Progenitor cell of endocrine pancreas (in vitro differentiated cells): ENCODE results near the gene LRRC59. TPM values are rescaled to one million over a fixed set of nuclear protein-coding genes. Genes with fewer than 3 reads are reported as not detected.

ENCODE experiments used
- DNase-seq: peaks from one replicate; pipeline ENCODE4 v3.0.0; 2021; ENCODE audit warnings: low spot score; ENCODE audit not compliant: unreplicated experiment
- H3K27ac Mint-ChIP-seq: 2 replicates; pipeline ENCODE4 v1.8.0; 2021; ENCODE audit warnings: mild to moderate bottlenecking, moderate library complexity, mixed read lengths
- H3K27me3 Mint-ChIP-seq: 2 replicates; pipeline ENCODE4 v1.8.0; 2021; ENCODE audit warnings: mixed read lengths
- H3K36me3 Mint-ChIP-seq: 2 replicates; pipeline ENCODE4 v1.8.0; 2022; ENCODE audit warnings: mixed read lengths; ENCODE audit not compliant: insufficient read depth
- H3K4me1 Mint-ChIP-seq: 2 replicates; pipeline ENCODE4 v1.8.0; 2021; ENCODE audit warnings: low read depth, mixed read lengths
- H3K4me3 Mint-ChIP-seq: 2 replicates; pipeline ENCODE4 v1.8.0; 2021; ENCODE audit warnings: low read depth, mild to moderate bottlenecking, moderate library complexity, mixed read lengths
- H3K9me3 Mint-ChIP-seq: 2 replicates; pipeline ENCODE4 v1.8.0; 2021; ENCODE audit warnings: low read depth, mixed read lengths
- CTCF ChIP-seq: fragments of 200-600 bp; sonication (generic); IDR thresholded peaks from one replicate; pipeline ENCODE4 v1.5.0; 2021; ENCODE audit warnings: antibody characterized with exemption, mild to moderate bottlenecking; ENCODE audit not compliant: unreplicated experiment
- long read RNA-seq: library from polyadenylated mRNA; unstranded; transcript quantifications from one replicate; pipeline ENCODE4 v2.0.0, GENCODE V29; 2020
- total RNA-seq: library from RNA; stranded (reverse); gene quantifications from 2 replicates; pipeline ENCODE4 v1.2.1, GENCODE V29; 2021

The LRRC59 gene
- 55.2 and 56.0 TPM in 2 replicates for total RNA-seq
- long read RNA-seq, transcript LRRC59-201 (7 exons, 2,910 nt): major isoform, 8 of 10 reads
- long read RNA-seq, partial matches to known transcripts: 0 of 10 reads
- long read RNA-seq, other reads (novel, unspliced or antisense): 2 of 10 reads

- Mint-ChIP-seq H3K4me3 (peak within 1 kb of the TSS; percentile 83), H3K36me3 (peaks cover 11% of the 10 kb centered on the region), H3K9me3 (no peaks in the 10 kb centered on the region), H3K27me3 (no peaks in the 10 kb centered on the region), H3K27ac (peak within 1 kb of the TSS; percentile 95), H3K4me1 (peaks cover 12% of the 10 kb centered on the region)
- TF ChIP-seq CTCF: peak; percentile 99
- peak; percentile 89 for DNase-seq
Observed at GRCh38 chr17:50397111-50397918, at the start of gene LRRC59. TSS of gene LRRC59 (minus strand) at chr17:50397523. CDS start at chr17:50397317, 206 bp downstream.

GRCh38 chr17:50445730-50446325 lies 48.5 kb upstream of the LRRC59 start:
- no peak for DNase-seq
- Mint-ChIP-seq H3K4me1 (peaks cover 20% of the 10 kb centered on the region), H3K27ac (no peak overlapping the region), H3K27me3 (no peaks in the 10 kb centered on the region), H3K4me3 (no peak overlapping the region), H3K36me3 (peaks cover 2% of the 10 kb centered on the region), H3K9me3 (no peaks in the 10 kb centered on the region)
- no peak for TF ChIP-seq CTCF

GRCh38 chr17:50444841-50445715 lies 47.8 kb upstream of the LRRC59 start:
- H3K9me3 Mint-ChIP-seq: no peaks in the 10 kb centered on the region
- H3K27ac Mint-ChIP-seq: no peak overlapping the region
- H3K27me3 Mint-ChIP-seq: no peaks in the 10 kb centered on the region
- H3K36me3 Mint-ChIP-seq: no peaks in the 10 kb centered on the region
- no peak overlapping the region for H3K4me3 Mint-ChIP-seq
- no peak for TF ChIP-seq CTCF
- H3K4me1 Mint-ChIP-seq: peaks cover 26% of the 10 kb centered on the region
- DNase-seq: no peak

GRCh38 chr17:50443505-50443974 lies 46.2 kb upstream of the LRRC59 start:
- no peak for DNase-seq
- no peak overlapping the region for H3K27ac Mint-ChIP-seq
- TF ChIP-seq CTCF: no peak
- no peak overlapping the region for H3K4me3 Mint-ChIP-seq
- peaks cover 28% of the 10 kb centered on the region for H3K4me1 Mint-ChIP-seq
- no peaks in the 10 kb centered on the region for H3K27me3 Mint-ChIP-seq
- no peaks in the 10 kb centered on the region for H3K36me3 Mint-ChIP-seq
- no peaks in the 10 kb centered on the region for H3K9me3 Mint-ChIP-seq
